Measurements from ENCODE around the gene RSRP1. TPM values are rescaled to one million over a fixed set of nuclear protein-coding genes. Genes with fewer than 3 reads are reported as not detected.

RSRP1 gene
- total and polyA plus RNA-seq, 2 of the 8 experiments (the other 6 are each of a cell fraction or from before 2014, with no cell fraction given): 32.9 to 59.4 TPM

DNA sequence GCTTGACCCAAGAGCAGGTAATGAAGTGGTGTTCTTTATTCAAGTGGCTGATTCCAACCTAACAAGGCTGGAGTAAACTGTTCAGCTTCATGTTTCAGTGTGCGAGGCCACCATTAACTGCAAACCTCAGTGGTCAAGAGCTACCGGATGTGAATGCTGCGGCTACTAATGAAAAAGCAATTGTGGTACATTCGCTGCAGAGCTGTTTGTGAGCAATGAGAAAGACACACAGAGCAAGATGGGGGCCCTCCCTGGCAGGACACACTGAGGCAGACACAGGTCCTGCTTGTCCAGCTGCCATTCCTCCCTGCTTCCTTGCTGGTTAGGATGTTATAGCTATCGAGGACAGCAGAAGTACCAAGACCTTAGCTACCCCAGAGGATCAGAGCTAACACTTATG lies 41.1 kb downstream of the RSRP1 start:
- Histone ChIP-seq H4K91ac (replicated peaks; ENCODE audit: insufficient read length, low read length) (no peak overlapping the region), H3K27me3 (replicated peaks in 1 of 4; ENCODE audit: control insufficient read depth in 3 of 4, extremely low read depth in 1 of 4, insufficient read depth in 3 of 4, low read length in 3 of 4) (no peaks in the 10 kb centered on the region), H3K79me1 (ENCODE audit: low read depth, low read length) (no peaks in the 10 kb centered on the region), H2AFZ (ENCODE audit: low read length) (no peak overlapping the region), H2AK5ac (ENCODE audit: low read depth, low read length) (no peak overlapping the region), H3K4me3 (ENCODE audit: extremely low read depth in 1 of 4, insufficient read depth in 2 of 4, low read depth in 3 of 4, low read length in 4 of 4) (no peak overlapping the region), H4K20me1 (replicated peaks in 1 of 2; ENCODE audit: control insufficient read depth in 1 of 2, insufficient read depth in 2 of 2, low read length in 2 of 2) (no peaks in the 10 kb centered on the region), H3K4ac (replicated peaks; ENCODE audit: insufficient read length, low read depth, low read length) (no peak overlapping the region), H4K5ac (ENCODE audit: insufficient read length, low read depth, low read length) (no peak overlapping the region), H2BK120ac (replicated peaks; ENCODE audit: low read depth, low read length) (no peak overlapping the region), H3K14ac (ENCODE audit: insufficient read length) (no peak overlapping the region), H3K23me2 (ENCODE audit: low read depth, low read length) (no peaks in the 10 kb centered on the region), H2BK20ac (ENCODE audit: low read length) (no peak overlapping the region), H3K18ac (ENCODE audit: extremely low read depth, low read length) (no peak overlapping the region), H3K4me1 (replicated peaks in 1 of 4; ENCODE audit: control insufficient read depth in 3 of 4, insufficient read depth in 4 of 4, low read length in 3 of 4) (no peaks in the 10 kb centered on the region; a peak in 1 of 7 replicates), H4K8ac (ENCODE audit: extremely low read depth, insufficient read depth, low read length) (no peak overlapping the region), H3K23ac (ENCODE audit: insufficient read length) (no peak overlapping the region), H2BK5ac (ENCODE audit: low read depth, low read length) (no peak overlapping the region), H3K79me2 (ENCODE audit: control insufficient read depth in 1 of 2, insufficient read depth in 2 of 2, low read length in 2 of 2) (no peaks in the 10 kb centered on the region), H3K56ac (replicated peaks; ENCODE audit: insufficient read length, low read depth, low read length) (no peak overlapping the region), H2BK15ac (ENCODE audit: low read length) (no peak overlapping the region), H3K36me3 (ENCODE audit: control insufficient read depth in 2 of 4, insufficient read depth in 4 of 4, low read length in 3 of 4) (no peaks in the 10 kb centered on the region), H3K27ac (ENCODE audit: low read depth, low read length) (no peak overlapping the region), H3K4me2 (ENCODE audit: insufficient read depth in 1 of 2, low read depth in 2 of 2, low read length in 2 of 2) (no peak overlapping the region), H3K9me3 (ENCODE audit: insufficient read depth in 2 of 2, low read depth in 1 of 2, low read length in 1 of 2) (no peaks in the 10 kb centered on the region), H2BK12ac (ENCODE audit: low read depth, low read length) (no peak overlapping the region), H3K9ac (replicated peaks in 1 of 4; ENCODE audit: extremely low read depth in 1 of 4, low read depth in 3 of 4, low read length in 3 of 4) (no peak overlapping the region)
- FAIRE-seq (no peak), DNase-seq (ENCODE audit: low read depth in 1 of 2, low spot score in 2 of 2) (no peak)
- TF ChIP-seq, protein P1, sequence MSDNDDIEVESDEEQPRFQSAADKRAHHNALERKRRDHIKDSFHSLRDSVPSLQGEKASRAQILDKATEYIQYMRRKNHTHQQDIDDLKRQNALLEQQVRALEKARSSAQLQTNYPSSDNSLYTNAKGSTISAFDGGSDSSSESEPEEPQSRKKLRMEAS (IDR thresholded peaks at IDR 0.05): no peak
- TF ChIP-seq, protein P2, sequence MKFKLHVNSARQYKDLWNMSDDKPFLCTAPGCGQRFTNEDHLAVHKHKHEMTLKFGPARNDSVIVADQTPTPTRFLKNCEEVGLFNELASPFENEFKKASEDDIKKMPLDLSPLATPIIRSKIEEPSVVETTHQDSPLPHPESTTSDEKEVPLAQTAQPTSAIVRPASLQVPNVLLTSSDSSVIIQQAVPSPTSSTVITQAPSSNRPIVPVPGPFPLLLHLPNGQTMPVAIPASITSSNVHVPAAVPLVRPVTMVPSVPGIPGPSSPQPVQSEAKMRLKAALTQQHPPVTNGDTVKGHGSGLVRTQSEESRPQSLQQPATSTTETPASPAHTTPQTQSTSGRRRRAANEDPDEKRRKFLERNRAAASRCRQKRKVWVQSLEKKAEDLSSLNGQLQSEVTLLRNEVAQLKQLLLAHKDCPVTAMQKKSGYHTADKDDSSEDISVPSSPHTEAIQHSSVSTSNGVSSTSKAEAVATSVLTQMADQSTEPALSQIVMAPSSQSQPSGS (IDR thresholded peaks at IDR 0.05; ENCODE audit: low read length): no peak
- ChIA-PET CTCF (ENCODE audit: partially characterized antibody) (interaction anchor here (0.6 to 5.2 kb wide), 32 partner anchors 8 to 370 kb away, joined by 3 to 50 read pairs (median 4); no protein-coding TSS in a partner anchor), POLR2A (ENCODE audit: partially characterized antibody) (interaction anchor here (1.2 kb wide), 1 partner anchor 26 kb away, joined by 5 read pairs; the partner anchor contains the start of gene SYF2)
- WGBS, 2 experiments (ENCODE audit: extremely low coverage in 1 of 2, insufficient coverage in 1 of 2, insufficient read length in 1 of 2, insufficient replicate concordance in 2 of 2, low coverage in 1 of 2, low lambda C conversion rate in 2 of 2, missing lambda C conversion rate in 1 of 2): 90% methylated on average over 5 of the region's 5 CpGs; no CpG with 5 or more reads in 1 of the 2 experiments
